A549 (cell line): Measurements from ENCODE around the gene ABCC5. TPM values are rescaled to one million over a fixed set of nuclear protein-coding genes. Genes with fewer than 3 reads are reported as not detected.

Experiments
- CBX8 ChIP-seq: fragments of 200-600 bp; sonication (generic); IDR thresholded peaks from 2 replicates; pipeline ENCODE4 v1.6.1; 2016
- EHF ChIP-seq: fragments of 250-450 bp; sonication (Bioruptor Pico); IDR thresholded peaks from 2 replicates; pipeline ENCODE4 v1.5.0; 2020; ENCODE audit warnings: mild to moderate bottlenecking
- EP300 ChIP-seq, 2 experiments: fragments of >200 bp; sonication (Bioruptor Twin); formaldehyde crosslinking; IDR thresholded peaks; 2 replicates in 1 of 2; 3 replicates in 1 of 2; pipeline ENCODE4 v1.6.1; 2016 to 2017
- HEYL ChIP-seq: fragments of 250-450 bp; sonication (Bioruptor Pico); IDR thresholded peaks from 2 replicates; pipeline ENCODE4 v1.8.0; 2021; ENCODE audit warnings: mild to moderate bottlenecking, moderate library complexity
- HOXA7 ChIP-seq: fragments of 250-450 bp; sonication (Bioruptor Pico); IDR thresholded peaks from 2 replicates; pipeline ENCODE4 v1.5.0; 2020; ENCODE audit warnings: mild to moderate bottlenecking, moderate library complexity
- HOXB13 ChIP-seq: fragments of 250-450 bp; sonication (Bioruptor Pico); IDR thresholded peaks from 2 replicates; pipeline ENCODE4 v1.5.0; 2020; ENCODE audit warnings: low read depth, mild to moderate bottlenecking, moderate library complexity
- JUNB ChIP-seq: fragments of >200 bp; sonication (Bioruptor Twin); formaldehyde crosslinking; IDR thresholded peaks from 2 replicates; pipeline ENCODE4 v1.6.1; 2016
- MAFK ChIP-seq: fragments of 450-650 bp; IDR thresholded peaks from 2 replicates; pipeline ENCODE4 v1.6.1; 2014; ENCODE audit not compliant: partially characterized antibody
- MYC ChIP-seq: IDR thresholded peaks from 2 replicates; pipeline ENCODE4 v1.6.1; 2012; ENCODE audit warnings: mild to moderate bottlenecking, inconsistent platforms, low read length, improper control_type of control experiment, borderline replicate concordance
- PHF8 ChIP-seq: fragments of 200-600 bp; sonication (generic); IDR thresholded peaks from 2 replicates; pipeline ENCODE4 v1.6.1; 2016; ENCODE audit warnings: low read depth, mild to moderate bottlenecking, antibody characterized with exemption, moderate library complexity, borderline replicate concordance
- POLR2A ChIP-seq: IDR thresholded peaks from 2 replicates; pipeline ENCODE4 v1.6.1; 2012; ENCODE audit warnings: mild to moderate bottlenecking, low read length
- RNF2 ChIP-seq: fragments of 200-600 bp; sonication (generic); IDR thresholded peaks from 2 replicates; pipeline ENCODE4 v1.6.1; 2016; ENCODE audit warnings: low read depth, mild to moderate bottlenecking, antibody characterized with exemption, moderate library complexity, borderline replicate concordance
- TFCP2L1 ChIP-seq: fragments of 250-450 bp; sonication (Bioruptor Pico); IDR thresholded peaks from 2 replicates; pipeline ENCODE4 v1.5.0; 2021; ENCODE audit warnings: mild to moderate bottlenecking
- ZFP36 ChIP-seq: fragments of 450-650 bp; IDR thresholded peaks from 2 replicates; pipeline ENCODE4 v1.6.1; 2014; ENCODE audit warnings: borderline replicate concordance; ENCODE audit not compliant: partially characterized antibody
- polyA plus RNA-seq, 4 experiments: library from polyadenylated mRNA; depleted of rRNA in 3 of 4; stranded (reverse); fragments of >200 nt; fragmentation: RNase III in 1 of 4; extraction: RNeasy Plus Mini Kit Qiagen cat#74134 plus additional on column Dnase treatment in 1 of 4; gene quantifications; 2 replicates in 3 of 4; 3 replicates in 1 of 4; pipeline ENCODE4 v1.2.3, GENCODE V29; 2011 to 2017
- TF ChIP-seq, protein P1 (sequence below): fragments of >200 bp; sonication (Bioruptor Twin); formaldehyde crosslinking; IDR thresholded peaks from 3 replicates; pipeline ENCODE4 v1.5.1; 2016
- TF ChIP-seq, protein P2 (sequence below): IDR thresholded peaks from 2 replicates; pipeline ENCODE4 v1.6.1; 2012
- TF ChIP-seq, protein P3 (sequence below): fragments of >200 bp; sonication (Bioruptor Twin); formaldehyde crosslinking; IDR thresholded peaks from 2 replicates; pipeline ENCODE4 v1.6.1; 2016
- TF ChIP-seq, protein P4 (sequence below): IDR thresholded peaks from 2 replicates; pipeline ENCODE4 v1.6.1; 2012; ENCODE audit warnings: low read depth, borderline replicate concordance
- TF ChIP-seq, protein P5 (sequence below): fragments of 450-650 bp; IDR thresholded peaks from 2 replicates; pipeline ENCODE4 v1.6.1; 2014; ENCODE audit warnings: antibody characterized with exemption
- TF ChIP-seq, protein P6 (sequence below): fragments of >200 bp; sonication (Bioruptor Twin); formaldehyde crosslinking; IDR thresholded peaks from 3 replicates; pipeline ENCODE4 v1.6.1; 2016
- TF ChIP-seq, protein P7 (sequence below): fragments of 250-450 bp; sonication (Bioruptor Pico); IDR thresholded peaks from 2 replicates; pipeline ENCODE4 v1.5.0; 2020; ENCODE audit warnings: low read depth, mild to moderate bottlenecking, moderate library complexity
- TF ChIP-seq, protein P8 (sequence below): fragments of 150-350 bp; IDR thresholded peaks from 2 replicates; pipeline ENCODE4 v1.6.1; 2014; ENCODE audit warnings: low read depth, mild to moderate bottlenecking, low read length

The ABCC5 gene
- polyA plus RNA-seq, 2 of the 4 experiments (the other 2 are of a cell fraction): 14.2 to 20.7 TPM

DNA sequence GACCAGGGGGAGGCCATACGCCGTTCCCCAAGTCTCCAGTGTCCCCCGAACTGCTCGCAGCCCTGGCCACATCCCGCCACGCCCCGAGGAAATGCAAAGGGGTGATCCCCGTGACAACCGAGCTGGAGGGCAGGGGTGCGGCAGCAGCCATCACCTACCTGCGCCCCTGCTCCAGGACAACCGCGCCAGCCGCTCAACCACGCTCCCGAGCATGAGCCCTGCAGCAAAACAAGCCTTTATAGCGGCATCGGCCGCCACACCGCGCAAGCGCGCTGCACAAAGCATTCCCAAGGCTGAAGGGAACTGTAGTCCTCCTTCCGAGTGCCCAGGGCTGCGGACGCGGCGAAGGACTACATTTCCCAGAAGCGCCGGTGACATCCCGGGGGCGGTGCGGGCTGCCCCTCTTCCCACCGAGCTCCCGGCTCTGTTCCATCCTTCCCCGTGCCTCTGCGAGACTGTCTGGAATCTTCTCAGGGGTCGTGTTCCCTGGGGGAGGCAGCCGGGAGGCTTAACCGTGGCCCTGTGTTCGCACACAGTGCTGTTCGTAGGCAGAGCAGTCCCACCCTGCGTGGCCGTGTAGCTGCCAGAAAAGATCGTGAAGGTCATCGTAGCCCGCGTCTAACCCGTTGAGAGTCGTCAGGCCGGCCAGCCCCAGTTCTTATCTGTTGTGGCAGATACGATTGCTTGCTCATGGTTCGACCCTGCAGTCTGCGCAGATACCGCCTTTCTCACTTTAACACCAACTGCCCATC, at the start of gene ABCC5 (continued):
- TF ChIP-seq, protein P1, sequence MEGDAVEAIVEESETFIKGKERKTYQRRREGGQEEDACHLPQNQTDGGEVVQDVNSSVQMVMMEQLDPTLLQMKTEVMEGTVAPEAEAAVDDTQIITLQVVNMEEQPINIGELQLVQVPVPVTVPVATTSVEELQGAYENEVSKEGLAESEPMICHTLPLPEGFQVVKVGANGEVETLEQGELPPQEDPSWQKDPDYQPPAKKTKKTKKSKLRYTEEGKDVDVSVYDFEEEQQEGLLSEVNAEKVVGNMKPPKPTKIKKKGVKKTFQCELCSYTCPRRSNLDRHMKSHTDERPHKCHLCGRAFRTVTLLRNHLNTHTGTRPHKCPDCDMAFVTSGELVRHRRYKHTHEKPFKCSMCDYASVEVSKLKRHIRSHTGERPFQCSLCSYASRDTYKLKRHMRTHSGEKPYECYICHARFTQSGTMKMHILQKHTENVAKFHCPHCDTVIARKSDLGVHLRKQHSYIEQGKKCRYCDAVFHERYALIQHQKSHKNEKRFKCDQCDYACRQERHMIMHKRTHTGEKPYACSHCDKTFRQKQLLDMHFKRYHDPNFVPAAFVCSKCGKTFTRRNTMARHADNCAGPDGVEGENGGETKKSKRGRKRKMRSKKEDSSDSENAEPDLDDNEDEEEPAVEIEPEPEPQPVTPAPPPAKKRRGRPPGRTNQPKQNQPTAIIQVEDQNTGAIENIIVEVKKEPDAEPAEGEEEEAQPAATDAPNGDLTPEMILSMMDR: peak; percentile 23; the same call in 1 of the 3 replicates
- TF ChIP-seq RNF2 (no peak), HOXB13 (no peak), PHF8 (peak; percentile 38; the same call in 1 of the 2 replicates), EP300 (IDR thresholded peaks at IDR 0.05) (no peak), HEYL (CRISPR knock-in tag) (no peak), JUNB (no peak), HOXA7 (CRISPR knock-in tag) (no peak), CBX8 (no peak), TFCP2L1 (CRISPR knock-in tag) (no peak), EHF (no peak), MYC (no peak), POLR2A (peak; percentile 76), MAFK (no peak), ZFP36 (no peak)
- TF ChIP-seq, protein P2, sequence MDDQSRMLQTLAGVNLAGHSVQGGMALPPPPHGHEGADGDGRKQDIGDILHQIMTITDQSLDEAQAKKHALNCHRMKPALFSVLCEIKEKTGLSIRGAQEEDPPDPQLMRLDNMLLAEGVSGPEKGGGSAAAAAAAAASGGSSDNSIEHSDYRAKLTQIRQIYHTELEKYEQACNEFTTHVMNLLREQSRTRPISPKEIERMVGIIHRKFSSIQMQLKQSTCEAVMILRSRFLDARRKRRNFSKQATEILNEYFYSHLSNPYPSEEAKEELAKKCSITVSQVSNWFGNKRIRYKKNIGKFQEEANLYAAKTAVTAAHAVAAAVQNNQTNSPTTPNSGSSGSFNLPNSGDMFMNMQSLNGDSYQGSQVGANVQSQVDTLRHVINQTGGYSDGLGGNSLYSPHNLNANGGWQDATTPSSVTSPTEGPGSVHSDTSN: no peak
- TF ChIP-seq, protein P3, sequence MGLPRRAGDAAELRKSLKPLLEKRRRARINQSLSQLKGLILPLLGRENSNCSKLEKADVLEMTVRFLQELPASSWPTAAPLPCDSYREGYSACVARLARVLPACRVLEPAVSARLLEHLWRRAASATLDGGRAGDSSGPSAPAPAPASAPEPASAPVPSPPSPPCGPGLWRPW: no peak
- TF ChIP-seq, protein P4, sequence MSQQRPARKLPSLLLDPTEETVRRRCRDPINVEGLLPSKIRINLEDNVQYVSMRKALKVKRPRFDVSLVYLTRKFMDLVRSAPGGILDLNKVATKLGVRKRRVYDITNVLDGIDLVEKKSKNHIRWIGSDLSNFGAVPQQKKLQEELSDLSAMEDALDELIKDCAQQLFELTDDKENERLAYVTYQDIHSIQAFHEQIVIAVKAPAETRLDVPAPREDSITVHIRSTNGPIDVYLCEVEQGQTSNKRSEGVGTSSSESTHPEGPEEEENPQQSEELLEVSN: no peak; the same call in 1 of the 2 replicates
- TF ChIP-seq, protein P5, sequence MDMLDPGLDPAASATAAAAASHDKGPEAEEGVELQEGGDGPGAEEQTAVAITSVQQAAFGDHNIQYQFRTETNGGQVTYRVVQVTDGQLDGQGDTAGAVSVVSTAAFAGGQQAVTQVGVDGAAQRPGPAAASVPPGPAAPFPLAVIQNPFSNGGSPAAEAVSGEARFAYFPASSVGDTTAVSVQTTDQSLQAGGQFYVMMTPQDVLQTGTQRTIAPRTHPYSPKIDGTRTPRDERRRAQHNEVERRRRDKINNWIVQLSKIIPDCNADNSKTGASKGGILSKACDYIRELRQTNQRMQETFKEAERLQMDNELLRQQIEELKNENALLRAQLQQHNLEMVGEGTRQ: no peak
- TF ChIP-seq, protein P6, sequence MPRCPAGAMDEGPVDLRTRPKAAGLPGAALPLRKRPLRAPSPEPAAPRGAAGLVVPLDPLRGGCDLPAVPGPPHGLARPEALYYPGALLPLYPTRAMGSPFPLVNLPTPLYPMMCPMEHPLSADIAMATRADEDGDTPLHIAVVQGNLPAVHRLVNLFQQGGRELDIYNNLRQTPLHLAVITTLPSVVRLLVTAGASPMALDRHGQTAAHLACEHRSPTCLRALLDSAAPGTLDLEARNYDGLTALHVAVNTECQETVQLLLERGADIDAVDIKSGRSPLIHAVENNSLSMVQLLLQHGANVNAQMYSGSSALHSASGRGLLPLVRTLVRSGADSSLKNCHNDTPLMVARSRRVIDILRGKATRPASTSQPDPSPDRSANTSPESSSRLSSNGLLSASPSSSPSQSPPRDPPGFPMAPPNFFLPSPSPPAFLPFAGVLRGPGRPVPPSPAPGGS: peak; percentile 62; the same call in 1 of the 3 replicates
- TF ChIP-seq, protein P7, sequence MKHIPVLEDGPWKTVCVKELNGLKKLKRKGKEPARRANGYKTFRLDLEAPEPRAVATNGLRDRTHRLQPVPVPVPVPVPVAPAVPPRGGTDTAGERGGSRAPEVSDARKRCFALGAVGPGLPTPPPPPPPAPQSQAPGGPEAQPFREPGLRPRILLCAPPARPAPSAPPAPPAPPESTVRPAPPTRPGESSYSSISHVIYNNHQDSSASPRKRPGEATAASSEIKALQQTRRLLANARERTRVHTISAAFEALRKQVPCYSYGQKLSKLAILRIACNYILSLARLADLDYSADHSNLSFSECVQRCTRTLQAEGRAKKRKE: no peak
- TF ChIP-seq, protein P8, sequence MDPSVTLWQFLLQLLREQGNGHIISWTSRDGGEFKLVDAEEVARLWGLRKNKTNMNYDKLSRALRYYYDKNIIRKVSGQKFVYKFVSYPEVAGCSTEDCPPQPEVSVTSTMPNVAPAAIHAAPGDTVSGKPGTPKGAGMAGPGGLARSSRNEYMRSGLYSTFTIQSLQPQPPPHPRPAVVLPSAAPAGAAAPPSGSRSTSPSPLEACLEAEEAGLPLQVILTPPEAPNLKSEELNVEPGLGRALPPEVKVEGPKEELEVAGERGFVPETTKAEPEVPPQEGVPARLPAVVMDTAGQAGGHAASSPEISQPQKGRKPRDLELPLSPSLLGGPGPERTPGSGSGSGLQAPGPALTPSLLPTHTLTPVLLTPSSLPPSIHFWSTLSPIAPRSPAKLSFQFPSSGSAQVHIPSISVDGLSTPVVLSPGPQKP: no peak
